K562 (cell line): ENCODE measurements around the gene CHCHD6. TPM values are rescaled to one million over a fixed set of nuclear protein-coding genes. Genes with fewer than 3 reads are reported as not detected.

ENCODE experiments used
- ATAC-seq: fragments of 200-7000 bp; cut with Tn5 transposase; 3 replicates; pipeline ENCODE4 v1.9.1; 2020; ENCODE audit warnings: moderate library complexity
- BruUV-seq: library from RNA; stranded (reverse); fragments of 400-500 nt; replicated peaks from 2 replicates; lab custom pipeline; 2021; lab: Mats Ljungman, UMichigan
- CTCF ChIA-PET: fragments of 300-600 bp; formaldehyde crosslinking; extraction: SDS; loops from one replicate; lab custom pipeline; 2021; ENCODE audit warnings: low intra/inter-chr PET ratio; lab: Yijun Ruan, JAX
- POLR2A ChIA-PET: fragments of 300-600, 350-650 bp; sonication (Branson Sonifier 250); formaldehyde crosslinking; extraction: SDS; loops from one replicate; lab custom pipeline; 2021; ENCODE audit warnings: antibody characterized with exemption, inconsistent platforms; lab: Yijun Ruan, JAX
- DNase-seq, 4 experiments: peaks; one replicate each; pipeline versions ENCODE4 v3.0.0 to v3.0.0-alpha.2; 2011 to 2018; ENCODE audit warnings: low spot score in 3 of 4, mixed read lengths in 3 of 4; ENCODE audit errors: extremely low read depth in 1 of 4
- FAIRE-seq: peaks from 2 replicates; lab custom pipeline; 2011; peaks lifted over from hg19 to GRCh38; lab: Jason Lieb, UNC
- H2AFZ ChIP-seq: 2 replicates; pipeline ENCODE4 v1.6.0; 2011; ENCODE audit warnings: low read depth, low read length, control low read depth, inconsistent platforms
- H3K27ac ChIP-seq: fragments of 200-600 bp; 3 replicates; pipeline ENCODE4 v1.8.0; 2011; ENCODE audit warnings: low read depth, mild to moderate bottlenecking, control low read depth, inconsistent platforms, low read length, moderate library complexity, mixed read lengths; ENCODE audit errors: extremely low read depth
- H3K27me3 ChIP-seq, 2 experiments: fragments of 300-600 bp in 1 of 2; 2 replicates in 1 of 2; 3 replicates in 1 of 2; pipeline versions ENCODE4 v1.6.0 to v1.8.0; 2011; ENCODE audit warnings: inconsistent platforms in 2 of 2, low read length in 2 of 2, mild to moderate bottlenecking in 1 of 2, mixed read lengths in 1 of 2, moderate library complexity in 1 of 2; ENCODE audit not compliant: control insufficient read depth in 2 of 2, insufficient read depth in 2 of 2
- H3K36me3 ChIP-seq: fragments of 300-600 bp; 3 replicates; pipeline ENCODE4 v1.8.0; 2011; ENCODE audit warnings: mild to moderate bottlenecking, low read length, inconsistent platforms; ENCODE audit not compliant: control insufficient read depth, insufficient read depth
- H3K4me1 ChIP-seq, 2 experiments: fragments of 200-600 bp in 1 of 2; replicated peaks in 1 of 2; 2 replicates in 1 of 2; 3 replicates in 1 of 2; pipeline versions ENCODE4 v1.5.1 to v1.8.0; 2011; ENCODE audit warnings: inconsistent platforms in 2 of 2, low read length in 2 of 2, mild to moderate bottlenecking in 1 of 2, mixed read lengths in 1 of 2, moderate library complexity in 1 of 2; ENCODE audit not compliant: control insufficient read depth in 2 of 2, insufficient read depth in 2 of 2
- H3K4me2 ChIP-seq: 2 replicates; pipeline ENCODE4 v1.6.1; 2011; ENCODE audit warnings: low read length, control low read depth, inconsistent platforms, mixed read lengths; ENCODE audit not compliant: insufficient read depth
- H3K4me3 ChIP-seq: fragments of 200-600 bp; sonication (generic), shearing (Covaris generic); 2 replicates; pipeline ENCODE4 v1.5.1; 2016; ENCODE audit warnings: control low read depth, inconsistent platforms
- H3K79me2 ChIP-seq: fragments of 200-600 bp; 3 replicates; pipeline ENCODE4 v1.8.0; 2011; ENCODE audit warnings: low read length, inconsistent platforms; ENCODE audit not compliant: control insufficient read depth, insufficient read depth
- H3K9ac ChIP-seq, 2 experiments: 2 replicates each; pipeline versions ENCODE4 v1.6.0 to v1.6.1; 2011; ENCODE audit warnings: low read depth in 2 of 2, low read length in 2 of 2, control low read depth in 1 of 2, inconsistent platforms in 1 of 2, mild to moderate bottlenecking in 1 of 2, mixed read lengths in 1 of 2; ENCODE audit not compliant: insufficient read depth in 1 of 2
- H3K9me1 ChIP-seq: one replicate; pipeline ENCODE4 v1.6.0; 2011; ENCODE audit warnings: inconsistent platforms, mild to moderate bottlenecking, low read length, moderate library complexity; ENCODE audit not compliant: control insufficient read depth, insufficient read depth
- H3K9me3 ChIP-seq: replicated peaks from 2 replicates; pipeline ENCODE4 v1.5.1; 2011; ENCODE audit warnings: low read depth, low read length, inconsistent platforms; ENCODE audit not compliant: control insufficient read depth, insufficient read depth
- H4K20me1 ChIP-seq: replicated peaks from 2 replicates; pipeline ENCODE4 v1.6.1; 2011; ENCODE audit warnings: low read length, inconsistent platforms, mixed read lengths; ENCODE audit not compliant: control insufficient read depth, insufficient read depth
- BRD9 ChIP-seq: fragments of 450-650 bp; IDR thresholded peaks from 2 replicates; pipeline ENCODE4 v1.6.1; 2018; ENCODE audit warnings: low read depth; ENCODE audit not compliant: partially characterized antibody
- CCAR2 ChIP-seq: fragments of 200-400 bp; formaldehyde crosslinking; IDR thresholded peaks from 2 replicates; pipeline ENCODE4 v1.6.1; 2017; ENCODE audit warnings: mild to moderate bottlenecking, low read depth, low read length
- HLTF ChIP-seq: fragments of 450-650 bp; IDR thresholded peaks from 2 replicates; pipeline ENCODE4 v1.6.1; 2016
- ILF3 ChIP-seq: fragments of 450-650 bp; IDR thresholded peaks from 2 replicates; pipeline ENCODE4 v1.6.1; 2018; ENCODE audit warnings: antibody characterized with exemption, mild to moderate bottlenecking, moderate library complexity, borderline replicate concordance
- PTTG1 ChIP-seq: fragments of 450-650 bp; IDR thresholded peaks from 2 replicates; pipeline ENCODE4 v1.6.1; 2016; ENCODE audit warnings: low read depth, mild to moderate bottlenecking, missing genetic modification characterization, missing compliant biosample characterization
- PYGO2 ChIP-seq: fragments of 450-650 bp; IDR thresholded peaks from 2 replicates; pipeline ENCODE4 v1.6.1; 2016; ENCODE audit warnings: mild to moderate bottlenecking, missing genetic modification characterization, moderate library complexity, missing compliant biosample characterization
- RBM25 ChIP-seq: fragments of 200-400 bp; formaldehyde crosslinking; IDR thresholded peaks from 2 replicates; pipeline ENCODE4 v1.6.1; 2018; ENCODE audit warnings: low read length, low read depth, moderate library complexity; ENCODE audit not compliant: severe bottlenecking
- SMARCA5 ChIP-seq: fragments of 450-650 bp; IDR thresholded peaks from 2 replicates; pipeline ENCODE4 v1.6.1; 2016
- SRSF3 ChIP-seq: fragments of 200-400 bp; formaldehyde crosslinking; IDR thresholded peaks from 2 replicates; pipeline ENCODE4 v1.6.1; 2016; ENCODE audit warnings: mild to moderate bottlenecking, low read length, moderate library complexity; ENCODE audit not compliant: insufficient read depth
- WGBS: fragments of 100-300 bp; shearing (Covaris generic); methylation state at CpG from one replicate; pipeline ENCODE4 v1.1.6; 2016; ENCODE audit warnings: low coverage, mixed read lengths; ENCODE audit not compliant: insufficient coverage; ENCODE audit errors: missing lambda C conversion rate; 5-methylcytosine and 5-hydroxymethylcytosine counted together
- in situ Hi-C: fragments of 300-500 bp; cut with MboI; formaldehyde crosslinking; loops from 4 replicates; pipeline ENCODE4 v1.15.0; 2018; ENCODE audit warnings: inconsistent platforms, mixed read lengths
- intact Hi-C: fragments of 100-400 bp; cut with micrococcal nuclease; formaldehyde crosslinking; loops from 2 replicates; pipeline ENCODE4 v1.14.2; 2022
- polyA plus RNA-seq, 8 experiments: library from polyadenylated mRNA; depleted of rRNA in 4 of 8; stranded (reverse) in 5 of 8; unstranded in 3 of 8; fragments of >200 nt; fragmentation: Nextera tagmentation in 2 of 8; fragmentation: Illumina TruSeq in 1 of 8; extraction: Ambion mirVana in 2 of 8; extraction: Trizol in 1 of 8; gene quantifications; 2 replicates each; pipeline versions ENCODE4 v1.2.1 to v1.2.3, GENCODE V29; 2011 to 2014; ENCODE audit warnings: inconsistent platforms in 1 of 8, missing spikeins in 1 of 8
- total RNA-seq, 7 experiments: library from RNA; depleted of rRNA in 6 of 7; stranded (reverse); fragments of >200 nt in 6 of 7; fragmentation: Illumina TruSeq in 2 of 7; extraction: Trizol in 2 of 7; gene quantifications; 2 replicates each; pipeline versions ENCODE4 v1.2.1 to v1.2.3, GENCODE V29; 2011 to 2021; ENCODE audit warnings: low replicate concordance in 1 of 7
- TF ChIP-seq, protein P1 (sequence below): sonication (generic); formaldehyde crosslinking; IDR thresholded peaks from 2 replicates; pipeline ENCODE4 v1.8.0; 2022; ENCODE audit warnings: mild to moderate bottlenecking, missing genetic modification reagents

Gene CHCHD6
- total and polyA plus RNA-seq, 9 of the 15 experiments (the other 6 are each of a cell fraction or from before 2014, with no cell fraction given): 4.6 to 18.6 (median 10.9) TPM

DNA sequence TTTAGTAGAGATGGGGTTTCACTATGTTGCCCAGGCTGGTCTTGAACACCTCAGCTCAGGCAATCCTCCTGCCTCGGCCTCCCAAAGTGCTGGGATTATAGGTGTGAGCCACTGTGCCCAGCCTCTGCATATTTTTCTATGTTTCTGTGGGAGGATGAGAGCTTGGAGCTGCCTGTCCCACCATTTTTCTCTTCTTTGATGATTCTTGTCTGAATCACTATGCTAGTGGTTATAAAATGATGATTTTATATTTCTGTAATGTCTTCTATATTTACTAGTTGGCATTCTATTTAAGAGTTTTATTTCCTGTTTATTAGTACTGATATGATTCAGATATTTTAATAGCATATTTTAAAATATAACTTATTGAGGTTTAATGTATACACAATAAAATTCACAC, 69.7 kb downstream of the CHCHD6 start:
- no peaks in the 10 kb centered on the region for H3K36me3 ChIP-seq
- H3K4me1 ChIP-seq: peaks cover 0 to 4% of the 10 kb centered on the region in 2 experiments; a peak in 1 of 5 replicates
- H3K27ac ChIP-seq: no peak overlapping the region
- H3K4me2 ChIP-seq: no peak overlapping the region
- POLR2A ChIA-PET: no interaction called here
- no peak overlapping the region for H3K4me3 ChIP-seq
- H3K9me3 ChIP-seq: no peaks in the 10 kb centered on the region
- ATAC-seq (no peak), FAIRE-seq (no peak)
- no peaks in the 10 kb centered on the region for H4K20me1 ChIP-seq
- H3K9me1 ChIP-seq: no peaks in the 10 kb centered on the region
- no peak overlapping the region for H2AFZ ChIP-seq
- H3K9ac ChIP-seq: no peak overlapping the region
- in situ Hi-C loops: no loop called here
- WGBS: 75% methylated on average over 1 of the region's 1 CpG
- no peaks in the 10 kb centered on the region for H3K79me2 ChIP-seq
- TF ChIP-seq HLTF (no peak), SMARCA5 (no peak), CCAR2 (no peak), PYGO2 (tag) (no peak), RBM25 (no peak), PTTG1 (tag) (no peak), ILF3 (no peak), SRSF3 (no peak), BRD9 (no peak)
- TF ChIP-seq, protein P1, sequence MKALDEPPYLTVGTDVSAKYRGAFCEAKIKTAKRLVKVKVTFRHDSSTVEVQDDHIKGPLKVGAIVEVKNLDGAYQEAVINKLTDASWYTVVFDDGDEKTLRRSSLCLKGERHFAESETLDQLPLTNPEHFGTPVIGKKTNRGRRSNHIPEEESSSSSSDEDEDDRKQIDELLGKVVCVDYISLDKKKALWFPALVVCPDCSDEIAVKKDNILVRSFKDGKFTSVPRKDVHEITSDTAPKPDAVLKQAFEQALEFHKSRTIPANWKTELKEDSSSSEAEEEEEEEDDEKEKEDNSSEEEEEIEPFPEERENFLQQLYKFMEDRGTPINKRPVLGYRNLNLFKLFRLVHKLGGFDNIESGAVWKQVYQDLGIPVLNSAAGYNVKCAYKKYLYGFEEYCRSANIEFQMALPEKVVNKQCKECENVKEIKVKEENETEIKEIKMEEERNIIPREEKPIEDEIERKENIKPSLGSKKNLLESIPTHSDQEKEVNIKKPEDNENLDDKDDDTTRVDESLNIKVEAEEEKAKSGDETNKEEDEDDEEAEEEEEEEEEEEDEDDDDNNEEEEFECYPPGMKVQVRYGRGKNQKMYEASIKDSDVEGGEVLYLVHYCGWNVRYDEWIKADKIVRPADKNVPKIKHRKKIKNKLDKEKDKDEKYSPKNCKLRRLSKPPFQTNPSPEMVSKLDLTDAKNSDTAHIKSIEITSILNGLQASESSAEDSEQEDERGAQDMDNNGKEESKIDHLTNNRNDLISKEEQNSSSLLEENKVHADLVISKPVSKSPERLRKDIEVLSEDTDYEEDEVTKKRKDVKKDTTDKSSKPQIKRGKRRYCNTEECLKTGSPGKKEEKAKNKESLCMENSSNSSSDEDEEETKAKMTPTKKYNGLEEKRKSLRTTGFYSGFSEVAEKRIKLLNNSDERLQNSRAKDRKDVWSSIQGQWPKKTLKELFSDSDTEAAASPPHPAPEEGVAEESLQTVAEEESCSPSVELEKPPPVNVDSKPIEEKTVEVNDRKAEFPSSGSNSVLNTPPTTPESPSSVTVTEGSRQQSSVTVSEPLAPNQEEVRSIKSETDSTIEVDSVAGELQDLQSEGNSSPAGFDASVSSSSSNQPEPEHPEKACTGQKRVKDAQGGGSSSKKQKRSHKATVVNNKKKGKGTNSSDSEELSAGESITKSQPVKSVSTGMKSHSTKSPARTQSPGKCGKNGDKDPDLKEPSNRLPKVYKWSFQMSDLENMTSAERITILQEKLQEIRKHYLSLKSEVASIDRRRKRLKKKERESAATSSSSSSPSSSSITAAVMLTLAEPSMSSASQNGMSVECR (CRISPR knock-in tag): no peak
- TF ChIP-seq, all 486 proteins: peak for 0
- CTCF ChIA-PET: no interaction called here
- DNase-seq: no peak
- H3K27me3 ChIP-seq: no peaks in the 10 kb centered on the region
- no TSS peak for BruUV-seq
- intact Hi-C loops: no loop called here
